HUDEP-2 (cell line): ENCODE data around the gene TVP23C.
"Not testable (repeated sequence)": the region's sequence is repeated elsewhere in the genome, so short reads cannot be mapped to it uniquely, and the experiment has no call there.

ENCODE experiments used
- DNase-seq, 76 experiments: peaks; one replicate each; lab custom pipeline; 2025; ENCODE audit not compliant: unreplicated experiment in 76 of 76; lab: John Stamatoyannopoulos, UW

Gene TVP23C

GRCh38 chr17:15533122-15533521 is 30.2 kb downstream of the TVP23C start:
- DNase-seq, result not testable (repeated sequence)

- peak in 25 of 76 experiments; percentile 1 to 44 (median 12) for DNase-seq
Observed at GRCh38 chr17:15526292-15527218, 36.7 kb downstream of the TVP23C start.

- not testable (repeated sequence) for DNase-seq
Observed at GRCh38 chr17:15524990-15525985, 38.0 kb downstream of the TVP23C start.

GRCh38 chr17:15516150-15516549 is 47.1 kb downstream of the TVP23C start:
- DNase-seq, result no peak

GRCh38 chr17:15514469-15514868 is 48.8 kb downstream of the TVP23C start:
- DNase-seq, result no peak

- DNase-seq, result no peak
Observed at GRCh38 chr17:15513856-15514459, 49.3 kb downstream of the TVP23C start.

- no peak for DNase-seq
Observed at GRCh38 chr17:15513058-15513791, 50.1 kb downstream of the TVP23C start.

- no peak for DNase-seq
Observed at GRCh38 chr17:15512071-15512709, 51.1 kb downstream of the TVP23C start.

- no peak for DNase-seq
Observed at GRCh38 chr17:15511142-15511541, 52.1 kb downstream of the TVP23C start.

- DNase-seq, result peak in 3 of 76 experiments; percentile 7 to 32 (median 16)
Observed at GRCh38 chr17:15510361-15510760, 52.9 kb downstream of the TVP23C start.

- no peak for DNase-seq
Observed at GRCh38 chr17:15509095-15509494, 54.2 kb downstream of the TVP23C start.

- DNase-seq, result no peak
Observed at GRCh38 chr17:15508466-15508865, 54.8 kb downstream of the TVP23C start.

GRCh38 chr17:15507896-15508295 is 55.4 kb downstream of the TVP23C start:
- no peak for DNase-seq

- DNase-seq, result no peak
Observed at GRCh38 chr17:15507001-15507400, 56.3 kb downstream of the TVP23C start.

GRCh38 chr17:15505708-15506107 is 57.6 kb downstream of the TVP23C start:
- DNase-seq, result not testable (repeated sequence)

GRCh38 chr17:15503731-15504130 is 59.6 kb downstream of the TVP23C start:
- DNase-seq, result no peak

- peak in 72 of 76 experiments; percentile 9 to 85 (median 71) for DNase-seq
Observed at GRCh38 chr17:15502369-15503112, 60.7 kb downstream of the TVP23C start.

GRCh38 chr17:15501793-15502192 is 61.5 kb downstream of the TVP23C start:
- no peak for DNase-seq

GRCh38 chr17:15501282-15501681 is 62.0 kb downstream of the TVP23C start:
- DNase-seq, result no peak
